GM10266 (cell line): Measurements from ENCODE around the gene NNT.
"Not testable (repeated sequence)": the region's sequence is repeated elsewhere in the genome, so short reads cannot be mapped to it uniquely, and the experiment has no call there.

Experiments
- DNase-seq: peaks from one replicate; pipeline ENCODE4 v3.0.0; 2012; ENCODE audit errors: extremely low spot score
- CTCF ChIP-seq: IDR thresholded peaks from 2 replicates; pipeline ENCODE4 v1.5.1; 2012; ENCODE audit warnings: mild to moderate bottlenecking, low read depth; ENCODE audit not compliant: control insufficient read depth, insufficient read depth; ENCODE audit errors: missing control alignments

NNT gene

GRCh38 chr5:43700601-43701000 lies 97.6 kb downstream of the NNT start:
- DNase-seq = no peak
- no peak for TF ChIP-seq CTCF

DNA sequence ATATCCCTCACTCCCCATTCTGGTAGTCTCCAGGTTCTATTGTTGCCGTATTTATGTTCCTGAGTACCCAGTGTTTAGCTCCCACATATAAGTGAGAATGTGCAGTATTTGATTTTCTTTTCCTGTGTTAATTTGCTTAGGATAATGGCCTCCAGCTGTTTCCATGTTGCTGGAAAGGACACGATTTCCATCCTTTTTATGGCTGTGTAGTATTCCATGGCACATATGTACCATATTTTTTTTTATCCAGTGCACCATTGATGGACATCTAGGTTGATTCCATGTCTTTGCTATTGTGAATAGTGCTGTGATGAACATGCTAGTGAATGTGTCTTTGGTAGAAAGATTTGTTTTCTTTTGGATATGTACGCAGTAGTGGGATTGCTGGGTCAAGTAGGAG lies 98.2 kb downstream of the NNT start:
- no peak for TF ChIP-seq CTCF
- no peak for DNase-seq

DNA sequence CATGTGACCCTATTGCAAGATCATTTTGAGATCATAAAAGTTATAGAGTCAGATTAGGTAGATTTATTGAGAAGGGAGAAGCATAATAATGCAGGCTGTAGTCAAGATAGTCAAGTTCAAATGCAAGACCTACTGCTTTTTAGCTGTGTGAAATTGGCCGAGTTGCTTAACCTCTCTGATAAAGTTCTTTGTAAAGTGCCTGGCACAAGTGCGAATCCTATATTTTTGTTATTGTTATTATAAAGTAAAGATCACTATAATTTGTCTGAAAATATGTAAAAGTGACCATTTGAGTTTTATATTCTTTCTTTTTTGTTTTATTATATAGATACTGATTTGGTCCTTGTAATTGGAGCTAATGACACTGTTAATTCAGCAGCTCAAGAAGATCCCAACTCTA lies 99.3 kb downstream of the NNT start:
- no peak for DNase-seq
- TF ChIP-seq CTCF = no peak

- TF ChIP-seq CTCF = no peak
Measured at GRCh38 chr5:43702815-43703214, 99.8 kb downstream of the NNT start.

DNA sequence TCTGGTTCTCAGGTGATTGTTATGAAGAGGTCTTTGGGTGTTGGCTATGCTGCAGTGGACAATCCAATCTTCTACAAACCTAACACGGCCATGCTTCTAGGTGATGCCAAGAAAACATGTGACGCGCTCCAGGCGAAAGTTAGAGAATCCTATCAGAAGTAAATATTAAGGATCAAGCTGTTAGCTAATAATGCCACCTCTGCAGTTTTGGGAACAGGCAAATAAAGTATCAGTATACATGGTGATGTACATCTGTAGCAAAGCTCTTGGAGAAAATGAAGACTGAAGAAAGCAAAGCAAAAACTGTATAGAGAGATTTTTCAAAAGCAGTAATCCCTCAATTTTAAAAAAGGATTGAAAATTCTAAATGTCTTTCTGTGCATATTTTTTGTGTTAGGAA lies 101.3 kb downstream of the NNT start:
- TF ChIP-seq CTCF = no peak
- DNase-seq = no peak

More at GRCh38 chr5:43702815-43703214, 99.8 kb downstream of the NNT start:
- DNase-seq = no peak

DNA sequence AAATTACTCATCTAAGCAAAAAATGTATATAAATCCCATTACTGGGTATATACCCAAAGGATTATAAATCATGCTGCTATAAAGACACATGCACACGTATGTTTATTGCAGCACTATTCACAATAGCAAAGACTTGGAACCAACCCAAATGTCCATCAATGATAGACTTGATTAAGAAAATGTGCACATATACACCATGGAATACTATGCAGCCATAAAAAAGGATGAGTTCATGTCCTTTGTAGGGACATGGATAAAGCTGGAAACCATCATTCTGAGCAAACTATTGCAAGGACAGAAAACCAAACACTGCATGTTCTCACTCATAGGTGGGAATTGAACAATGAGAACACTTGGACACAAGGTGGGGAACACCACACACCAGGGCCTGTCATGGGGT lies 103.6 kb downstream of the NNT start:
- not testable (repeated sequence) for DNase-seq

DNA sequence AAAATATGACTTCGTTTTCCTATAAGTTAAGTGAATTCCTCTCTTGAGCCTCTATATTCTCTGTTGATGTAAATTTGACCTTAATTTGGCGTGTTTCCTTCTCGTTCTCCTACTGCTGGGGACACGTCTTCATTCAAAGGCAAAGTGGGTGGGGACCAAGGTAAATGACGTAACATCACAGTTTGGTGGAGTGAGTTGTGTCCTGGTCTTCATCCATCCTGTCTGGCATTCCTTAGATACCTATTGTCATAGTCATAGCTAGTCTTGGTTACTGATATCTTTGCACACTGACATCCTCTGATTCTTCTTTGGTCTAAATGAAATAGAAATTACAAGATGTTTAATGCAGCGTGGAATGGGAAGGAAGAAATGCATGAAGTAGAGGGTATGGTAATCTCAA lies 108.5 kb downstream of the NNT start:
- DNase-seq = no peak
- TF ChIP-seq CTCF = no peak

DNA sequence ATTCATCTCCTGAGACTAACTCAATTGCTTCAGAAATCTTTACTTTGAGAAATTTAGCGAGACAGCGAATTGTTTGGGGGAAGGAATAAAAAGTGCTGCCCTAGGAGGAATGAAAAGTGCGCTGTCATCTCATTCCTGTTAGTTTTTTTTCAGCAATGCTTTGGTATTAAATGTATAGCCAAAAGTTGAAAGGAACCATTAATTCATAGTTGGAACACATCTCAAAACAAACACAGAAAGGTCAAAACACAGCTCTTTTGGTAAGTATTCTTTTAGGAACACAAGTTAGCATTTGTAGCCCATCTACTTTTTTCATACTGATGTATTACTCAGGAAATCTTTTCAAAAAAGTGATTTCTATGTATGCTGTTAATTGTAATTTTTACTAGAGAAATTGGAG lies 109.1 kb downstream of the NNT start:
- TF ChIP-seq CTCF = no peak

GRCh38 chr5:43719783-43720182 lies 116.8 kb downstream of the NNT start:
- DNase-seq = not testable (repeated sequence)

More for the DNA sequence above, 109.1 kb downstream of the NNT start:
- DNase-seq = no peak
